Fibroblast of lung (primary cell): ENCODE measurements around the gene CACNA2D3.

Experiments
- EZH2 ChIP-seq: IDR thresholded peaks from 2 replicates; pipeline ENCODE4 v1.5.1; 2012; ENCODE audit warnings: low read length, control low read depth, mild to moderate bottlenecking; ENCODE audit errors: missing control alignments
- TF ChIP-seq, protein P1 (sequence below), 2 donors: IDR thresholded peaks in 1 of 2; conservative IDR thresholded peaks in 1 of 2; 1 replicate in 1 of 2; 2 replicates in 1 of 2; pipeline ENCODE4 v1.5.1; 2011 to 2012; ENCODE audit warnings: low read length in 2 of 2, control low read depth in 1 of 2, inconsistent platforms in 1 of 2, low read depth in 1 of 2, mild to moderate bottlenecking in 1 of 2

- TF ChIP-seq, protein P1, sequence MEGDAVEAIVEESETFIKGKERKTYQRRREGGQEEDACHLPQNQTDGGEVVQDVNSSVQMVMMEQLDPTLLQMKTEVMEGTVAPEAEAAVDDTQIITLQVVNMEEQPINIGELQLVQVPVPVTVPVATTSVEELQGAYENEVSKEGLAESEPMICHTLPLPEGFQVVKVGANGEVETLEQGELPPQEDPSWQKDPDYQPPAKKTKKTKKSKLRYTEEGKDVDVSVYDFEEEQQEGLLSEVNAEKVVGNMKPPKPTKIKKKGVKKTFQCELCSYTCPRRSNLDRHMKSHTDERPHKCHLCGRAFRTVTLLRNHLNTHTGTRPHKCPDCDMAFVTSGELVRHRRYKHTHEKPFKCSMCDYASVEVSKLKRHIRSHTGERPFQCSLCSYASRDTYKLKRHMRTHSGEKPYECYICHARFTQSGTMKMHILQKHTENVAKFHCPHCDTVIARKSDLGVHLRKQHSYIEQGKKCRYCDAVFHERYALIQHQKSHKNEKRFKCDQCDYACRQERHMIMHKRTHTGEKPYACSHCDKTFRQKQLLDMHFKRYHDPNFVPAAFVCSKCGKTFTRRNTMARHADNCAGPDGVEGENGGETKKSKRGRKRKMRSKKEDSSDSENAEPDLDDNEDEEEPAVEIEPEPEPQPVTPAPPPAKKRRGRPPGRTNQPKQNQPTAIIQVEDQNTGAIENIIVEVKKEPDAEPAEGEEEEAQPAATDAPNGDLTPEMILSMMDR (conservative IDR thresholded peaks at IDR 0.05 in 1 of 2, IDR thresholded peaks at IDR 0.05 in 1 of 2; ENCODE audit: low read depth in 1 of 2, low read length in 2 of 2): no peak
- TF ChIP-seq EZH2: no peak
Observed at GRCh38 chr3:54814224-54814623, 691.9 kb downstream of the CACNA2D3 start.
